HG02970 (cell line): ENCODE results near the gene TMC5.

ENCODE experiments used
- ATAC-seq: cut with Tn5 transposase; IDR thresholded peaks from one replicate; pipeline ENCODE4 v1.9.1; 2021; ENCODE audit warnings: mild to moderate bottlenecking, moderate library complexity, moderate number of reproducible peaks; ENCODE audit not compliant: unreplicated experiment, low FRiP score

The TMC5 gene

GRCh38 chr16:19458722-19459379 lies 41.2 kb downstream of the TMC5 start:
- ATAC-seq, result no peak

- no peak for ATAC-seq
Observed at GRCh38 chr16:19460397-19460796, 42.7 kb downstream of the TMC5 start.

GRCh38 chr16:19463468-19464315 lies 46.0 kb downstream of the TMC5 start:
- no peak for ATAC-seq

GRCh38 chr16:19468300-19468699 lies 50.6 kb downstream of the TMC5 start:
- ATAC-seq, result no peak

GRCh38 chr16:19472482-19472881 lies 54.8 kb downstream of the TMC5 start:
- no peak for ATAC-seq

GRCh38 chr16:19474617-19475016 lies 56.9 kb downstream of the TMC5 start:
- no peak for ATAC-seq

GRCh38 chr16:19478505-19478904 lies 60.8 kb downstream of the TMC5 start:
- ATAC-seq, result no peak

GRCh38 chr16:19479302-19479721 lies 61.6 kb downstream of the TMC5 start:
- no peak for ATAC-seq

- ATAC-seq, result no peak
Observed at GRCh38 chr16:19481296-19481695, 63.6 kb downstream of the TMC5 start.

- ATAC-seq, result no peak
Observed at GRCh38 chr16:19481769-19482168, 64.1 kb downstream of the TMC5 start.

- no peak for ATAC-seq
Observed at GRCh38 chr16:19482291-19482690, 64.6 kb downstream of the TMC5 start.

- ATAC-seq, result no peak
Observed at GRCh38 chr16:19484096-19484495, 66.4 kb downstream of the TMC5 start.

GRCh38 chr16:19485611-19486010 lies 67.9 kb downstream of the TMC5 start:
- no peak for ATAC-seq

GRCh38 chr16:19486051-19486450 lies 68.4 kb downstream of the TMC5 start:
- ATAC-seq, result no peak

- ATAC-seq, result no peak
Observed at GRCh38 chr16:19486750-19487325, 69.2 kb downstream of the TMC5 start.

- no peak for ATAC-seq
Observed at GRCh38 chr16:19488213-19488640, 70.5 kb downstream of the TMC5 start.

- ATAC-seq, result no peak
Observed at GRCh38 chr16:19490619-19491018, 72.9 kb downstream of the TMC5 start.

GRCh38 chr16:19497176-19497575 lies 79.5 kb downstream of the TMC5 start:
- ATAC-seq, result no peak

- no peak for ATAC-seq
Observed at GRCh38 chr16:19499006-19499405, 81.3 kb downstream of the TMC5 start.

GRCh38 chr16:19499481-19499880 lies 81.8 kb downstream of the TMC5 start:
- ATAC-seq, result no peak

- ATAC-seq, result no peak
Observed at GRCh38 chr16:19502395-19503131, 84.9 kb downstream of the TMC5 start.
